ENCODE data around the gene TNRC18. TPM values are rescaled to one million over a fixed set of nuclear protein-coding genes. Genes with fewer than 3 reads are reported as not detected.

TNRC18 gene
- total and polyA plus RNA-seq, 2 donors (not counting 3 experiments of a cell fraction or from before 2014, with no cell fraction given) = 14.8 to 64.6 TPM

DNA sequence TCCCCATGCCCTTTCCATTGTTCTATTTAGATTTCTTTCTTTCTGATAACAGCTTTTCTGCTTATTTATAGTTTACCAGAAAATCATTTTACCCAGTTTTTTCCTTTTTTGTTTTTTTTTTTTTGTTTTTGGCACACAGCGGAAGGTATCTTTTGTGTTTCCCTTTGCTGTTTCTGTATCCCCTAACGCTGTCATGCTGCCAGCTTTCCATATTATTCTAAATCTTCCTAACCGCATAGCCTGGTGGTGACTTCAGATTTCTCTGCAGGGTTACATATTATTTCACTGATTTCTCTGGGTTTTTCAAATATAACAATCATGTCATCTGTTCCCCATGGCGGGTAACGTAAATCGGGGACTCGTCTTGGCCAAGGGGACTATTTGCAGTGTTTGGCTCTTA lies 144.9 kb downstream of the TNRC18 start:
- dilution Hi-C loops (cut with MboI; ENCODE audit: extremely low pct_ligation_motif_present, low sequenced_read_pairs) = no loop called here
- no peaks in the 10 kb centered on the region for H4K20me1 ChIP-seq (replicated peaks; ENCODE audit: control insufficient read depth, extremely low read depth, insufficient read depth, low read length)
- no peaks in the 10 kb centered on the region for H3K27me3 ChIP-seq (ENCODE audit: control insufficient read depth in 2 of 2, insufficient read depth in 2 of 2, low read length in 2 of 2)
- no peak overlapping the region for H3K9ac ChIP-seq (replicated peaks; ENCODE audit: extremely low read depth, insufficient read depth, low read length)
- H3K4me3 ChIP-seq (replicated peaks in 1 of 3; ENCODE audit: insufficient read depth in 1 of 3, low read depth in 1 of 3, low read length in 3 of 3) = no peak overlapping the region
- no peaks in the 10 kb centered on the region for H3K4me1 ChIP-seq (ENCODE audit: control insufficient read depth, extremely low read depth, insufficient read depth, low read length)
- no TSS peak for BruUV-seq (replicated peaks)
- H3K4me2 ChIP-seq (ENCODE audit: insufficient read depth, low read length) = no peak overlapping the region
- no peak overlapping the region for H2AFZ ChIP-seq (ENCODE audit: low read depth, low read length)
- no peaks in the 10 kb centered on the region for H3K79me2 ChIP-seq (ENCODE audit: control insufficient read depth, insufficient read depth, low read length)
- intact Hi-C loops (cut with micrococcal nuclease) = no loop called here
- H3K9me1 ChIP-seq (replicated peaks; ENCODE audit: control insufficient read depth, extremely low read depth, insufficient read depth, low read length) = no peaks in the 10 kb centered on the region
- TF ChIP-seq POLR2A (IDR thresholded peaks at IDR 0.05; ENCODE audit: low read depth, low read length) = no peak
- TF ChIP-seq GATA2 (IDR thresholded peaks at IDR 0.05; ENCODE audit: insufficient read depth, insufficient read length, low read depth, low read length) = no peak
- TF ChIP-seq, protein P1, sequence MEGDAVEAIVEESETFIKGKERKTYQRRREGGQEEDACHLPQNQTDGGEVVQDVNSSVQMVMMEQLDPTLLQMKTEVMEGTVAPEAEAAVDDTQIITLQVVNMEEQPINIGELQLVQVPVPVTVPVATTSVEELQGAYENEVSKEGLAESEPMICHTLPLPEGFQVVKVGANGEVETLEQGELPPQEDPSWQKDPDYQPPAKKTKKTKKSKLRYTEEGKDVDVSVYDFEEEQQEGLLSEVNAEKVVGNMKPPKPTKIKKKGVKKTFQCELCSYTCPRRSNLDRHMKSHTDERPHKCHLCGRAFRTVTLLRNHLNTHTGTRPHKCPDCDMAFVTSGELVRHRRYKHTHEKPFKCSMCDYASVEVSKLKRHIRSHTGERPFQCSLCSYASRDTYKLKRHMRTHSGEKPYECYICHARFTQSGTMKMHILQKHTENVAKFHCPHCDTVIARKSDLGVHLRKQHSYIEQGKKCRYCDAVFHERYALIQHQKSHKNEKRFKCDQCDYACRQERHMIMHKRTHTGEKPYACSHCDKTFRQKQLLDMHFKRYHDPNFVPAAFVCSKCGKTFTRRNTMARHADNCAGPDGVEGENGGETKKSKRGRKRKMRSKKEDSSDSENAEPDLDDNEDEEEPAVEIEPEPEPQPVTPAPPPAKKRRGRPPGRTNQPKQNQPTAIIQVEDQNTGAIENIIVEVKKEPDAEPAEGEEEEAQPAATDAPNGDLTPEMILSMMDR (IDR thresholded peaks at IDR 0.05; ENCODE audit: extremely low read depth in 1 of 2, insufficient read depth in 1 of 2, low read depth in 1 of 2, low read length in 2 of 2) = no peak
- no peak for TF ChIP-seq FOS (IDR thresholded peaks at IDR 0.05; ENCODE audit: borderline replicate concordance, insufficient read depth, low read length)
- TF ChIP-seq EZH2 (IDR thresholded peaks at IDR 0.05; ENCODE audit: borderline replicate concordance, low read depth, low read length, severe bottlenecking) = no peak
- TF ChIP-seq MYC (IDR thresholded peaks at IDR 0.05; ENCODE audit: low read depth, low read length) = no peak
- TF ChIP-seq JUN (IDR thresholded peaks at IDR 0.05; ENCODE audit: borderline replicate concordance, insufficient read depth, insufficient read length, low read depth) = no peak
- no peak for TF ChIP-seq POLR2AphosphoS5 (IDR thresholded peaks at IDR 0.05; ENCODE audit: insufficient read depth, low read depth, low read length)
- TF ChIP-seq, protein P2, sequence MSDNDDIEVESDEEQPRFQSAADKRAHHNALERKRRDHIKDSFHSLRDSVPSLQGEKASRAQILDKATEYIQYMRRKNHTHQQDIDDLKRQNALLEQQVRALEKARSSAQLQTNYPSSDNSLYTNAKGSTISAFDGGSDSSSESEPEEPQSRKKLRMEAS (IDR thresholded peaks at IDR 0.05; ENCODE audit: insufficient read depth, insufficient read length) = no peak
- H3K9me3 ChIP-seq (replicated peaks; ENCODE audit: control insufficient read depth, insufficient read depth, low read length) = no peaks in the 10 kb centered on the region
- H3K36me3 ChIP-seq (ENCODE audit: control insufficient read depth in 2 of 2, extremely low read depth in 1 of 2, insufficient read depth in 2 of 2, low read length in 2 of 2) = no peaks in the 10 kb centered on the region
- FAIRE-seq (no peak), DNase-seq (ENCODE audit: low read depth, low spot score) (peak; percentile 22)
- H3K27ac ChIP-seq (ENCODE audit: insufficient read depth, low read depth, low read length) = no peak overlapping the region
- CTCF ChIA-PET = interaction anchor here (2.7 kb wide), 1 partner anchor 39 kb away, joined by 8 read pairs; no protein-coding TSS in a partner anchor
- POLR2A ChIA-PET = interaction anchor here (0.7 kb wide), 2 partner anchors 64 to 231 kb away, joined by 3 read pairs; no protein-coding TSS in a partner anchor
